ENCODE data around the gene ADARB1. TPM values are rescaled to one million over a fixed set of nuclear protein-coding genes. Genes with fewer than 3 reads are reported as not detected.

The ADARB1 gene
- total and polyA plus RNA-seq, 2 of the 8 experiments (the other 6 are each of a cell fraction or from before 2014, with no cell fraction given), result 4.7 to 14.9 TPM

DNA sequence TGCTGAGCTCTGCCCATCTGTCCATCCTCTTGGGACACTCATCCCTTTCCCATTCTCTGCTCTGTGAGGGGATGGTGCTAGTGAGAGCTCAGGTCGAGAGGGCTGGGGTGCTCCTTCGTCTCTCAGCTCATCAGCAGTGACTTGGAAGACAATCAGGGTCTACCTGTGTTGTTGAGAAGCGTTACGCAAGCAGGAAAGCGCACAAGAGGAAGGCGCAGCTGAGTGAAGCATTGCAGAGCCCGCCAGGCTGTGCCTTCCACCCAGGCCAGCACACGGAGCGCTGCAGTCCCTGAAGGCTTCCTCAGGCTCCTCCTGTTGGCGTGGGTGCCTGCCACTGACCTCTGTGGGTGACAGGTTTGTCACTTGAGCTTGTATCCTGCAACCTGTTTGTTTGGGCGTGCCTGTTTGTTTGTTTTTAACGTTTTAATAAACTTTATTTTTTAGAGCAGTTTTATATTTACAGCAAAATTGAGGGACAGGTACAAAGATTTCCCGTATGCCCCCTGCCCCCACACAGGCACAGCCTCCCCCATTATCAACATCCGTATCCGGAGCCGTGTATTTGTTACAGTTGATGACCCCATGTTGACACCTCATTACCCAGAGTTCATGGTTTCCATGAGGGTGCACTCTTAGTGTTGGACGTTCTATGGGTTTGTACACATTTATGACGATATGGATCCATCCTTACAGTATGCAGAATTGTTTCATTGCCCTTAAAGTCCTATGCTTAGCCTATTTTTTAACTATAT, 36.7 kb downstream of the ADARB1 start:
- H3K14ac ChIP-seq (ENCODE audit: insufficient read length), result no peak overlapping the region
- no peak overlapping the region for H3K9ac ChIP-seq (replicated peaks in 1 of 4; ENCODE audit: extremely low read depth in 1 of 4, low read depth in 3 of 4, low read length in 3 of 4)
- H2BK15ac ChIP-seq (ENCODE audit: low read length), result no peak overlapping the region
- no peak overlapping the region for H2BK120ac ChIP-seq (replicated peaks; ENCODE audit: low read depth, low read length)
- H4K5ac ChIP-seq (ENCODE audit: insufficient read length, low read depth, low read length), result no peak overlapping the region
- CTCF ChIA-PET (ENCODE audit: partially characterized antibody), result interaction anchor here (0.7 to 1.9 kb wide), 5 partner anchors 9 to 159 kb away, joined by 3 to 5 read pairs (median 3); no protein-coding TSS in a partner anchor
- H3K4me3 ChIP-seq (ENCODE audit: extremely low read depth in 1 of 4, insufficient read depth in 2 of 4, low read depth in 3 of 4, low read length in 4 of 4), result no peak overlapping the region
- H3K4me2 ChIP-seq (ENCODE audit: insufficient read depth in 1 of 2, low read depth in 2 of 2, low read length in 2 of 2), result no peak overlapping the region
- POLR2A ChIA-PET (ENCODE audit: partially characterized antibody), result interaction anchor here (0.7 to 1.0 kb wide), 2 partner anchors 14 to 17 kb away, joined by 3 read pairs; no protein-coding TSS in a partner anchor
- peaks cover 2% of the 10 kb centered on the region; the same call in 1 of the 2 replicates for H3K79me1 ChIP-seq (ENCODE audit: low read depth, low read length)
- no peaks in the 10 kb centered on the region for H3K79me2 ChIP-seq (ENCODE audit: control insufficient read depth in 1 of 2, insufficient read depth in 2 of 2, low read length in 2 of 2)
- no peak overlapping the region for H4K8ac ChIP-seq (ENCODE audit: extremely low read depth, insufficient read depth, low read length)
- H3K56ac ChIP-seq (replicated peaks; ENCODE audit: insufficient read length, low read depth, low read length), result no peak overlapping the region
- H3K36me3 ChIP-seq (ENCODE audit: control insufficient read depth in 2 of 4, insufficient read depth in 4 of 4, low read length in 3 of 4), result no peaks in the 10 kb centered on the region
- no peaks in the 10 kb centered on the region for H3K4me1 ChIP-seq (replicated peaks in 1 of 4; ENCODE audit: control insufficient read depth in 3 of 4, insufficient read depth in 4 of 4, low read length in 3 of 4)
- DNase-seq (ENCODE audit: low read depth in 1 of 2, low spot score in 2 of 2) (no peak), FAIRE-seq (no peak)
- no peaks in the 10 kb centered on the region for H3K23me2 ChIP-seq (ENCODE audit: low read depth, low read length)
- H2BK12ac ChIP-seq (ENCODE audit: low read depth, low read length), result 0 out of 2 replicates have a peak overlapping the region, but pooled peaks have one; percentile 71
- no peaks in the 10 kb centered on the region for H3K9me3 ChIP-seq (ENCODE audit: insufficient read depth in 2 of 2, low read depth in 1 of 2, low read length in 1 of 2)
- H4K91ac ChIP-seq (replicated peaks; ENCODE audit: insufficient read length, low read length), result no peak overlapping the region
- no peak overlapping the region for H2BK5ac ChIP-seq (ENCODE audit: low read depth, low read length)
- peaks cover 0 to 4% of the 10 kb centered on the region in 2 experiments for H4K20me1 ChIP-seq (replicated peaks in 1 of 2; ENCODE audit: control insufficient read depth in 1 of 2, insufficient read depth in 2 of 2, low read length in 2 of 2)
- H3K27ac ChIP-seq (ENCODE audit: low read depth, low read length), result no peak overlapping the region
- no peak overlapping the region for H2BK20ac ChIP-seq (ENCODE audit: low read length)
- no peak overlapping the region for H2AFZ ChIP-seq (ENCODE audit: low read length)
- no peak overlapping the region for H3K4ac ChIP-seq (replicated peaks; ENCODE audit: insufficient read length, low read depth, low read length)
- peak overlapping the region; percentile 32; the same call in 1 of the 2 replicates for H2AK5ac ChIP-seq (ENCODE audit: low read depth, low read length)
- WGBS, 2 experiments (ENCODE audit: extremely low coverage in 1 of 2, insufficient coverage in 1 of 2, insufficient read length in 1 of 2, insufficient replicate concordance in 2 of 2, low coverage in 1 of 2, low lambda C conversion rate in 2 of 2, missing lambda C conversion rate in 1 of 2), result 80% methylated on average over 17 of the region's 18 CpGs; no CpG with 5 or more reads in 1 of the 2 experiments
- H3K18ac ChIP-seq (ENCODE audit: extremely low read depth, low read length), result no peak overlapping the region
- TF ChIP-seq TAF1 (IDR thresholded peaks at IDR 0.05; ENCODE audit: low read depth, low read length) (no peak), EZH2 (IDR thresholded peaks at IDR 0.05; ENCODE audit: low read depth, low read length, severe bottlenecking) (no peak), CEBPB (IDR thresholded peaks at IDR 0.05; ENCODE audit: low read depth, low read length) (no peak), POLR2AphosphoS5 (IDR thresholded peaks at IDR 0.05; ENCODE audit: low read depth, low read length) (no peak), HDAC6 (IDR thresholded peaks at IDR 0.05; ENCODE audit: low read depth, low read length) (no peak), SP1 (IDR thresholded peaks at IDR 0.05; ENCODE audit: low read depth, low read length) (no peak), GTF2F1 (IDR thresholded peaks at IDR 0.05; ENCODE audit: borderline replicate concordance, low read depth, low read length) (no peak), CTCF (IDR thresholded peaks at IDR 0.05; ENCODE audit: control extremely low read depth in 1 of 3, insufficient read depth in 1 of 3, low read depth in 1 of 3, low read length in 3 of 3) (no peak), SIRT6 (IDR thresholded peaks at IDR 0.05; ENCODE audit: low read length) (no peak)
- H3K23ac ChIP-seq (ENCODE audit: insufficient read length), result no peak overlapping the region
- H3K27me3 ChIP-seq (replicated peaks in 1 of 4; ENCODE audit: control insufficient read depth in 3 of 4, extremely low read depth in 1 of 4, insufficient read depth in 3 of 4, low read length in 3 of 4), result no peaks in the 10 kb centered on the region

Measured in H1 (cell line).